ENCODE data around the gene SLC6A3. TPM values are rescaled to one million over a fixed set of nuclear protein-coding genes. Genes with fewer than 3 reads are reported as not detected.
"Not testable (repeated sequence)": the region's sequence is repeated elsewhere in the genome, so short reads cannot be mapped to it uniquely, and the experiment has no call there.

Gene SLC6A3
- polyA plus RNA-seq, 3 donors, result not detected

DNA sequence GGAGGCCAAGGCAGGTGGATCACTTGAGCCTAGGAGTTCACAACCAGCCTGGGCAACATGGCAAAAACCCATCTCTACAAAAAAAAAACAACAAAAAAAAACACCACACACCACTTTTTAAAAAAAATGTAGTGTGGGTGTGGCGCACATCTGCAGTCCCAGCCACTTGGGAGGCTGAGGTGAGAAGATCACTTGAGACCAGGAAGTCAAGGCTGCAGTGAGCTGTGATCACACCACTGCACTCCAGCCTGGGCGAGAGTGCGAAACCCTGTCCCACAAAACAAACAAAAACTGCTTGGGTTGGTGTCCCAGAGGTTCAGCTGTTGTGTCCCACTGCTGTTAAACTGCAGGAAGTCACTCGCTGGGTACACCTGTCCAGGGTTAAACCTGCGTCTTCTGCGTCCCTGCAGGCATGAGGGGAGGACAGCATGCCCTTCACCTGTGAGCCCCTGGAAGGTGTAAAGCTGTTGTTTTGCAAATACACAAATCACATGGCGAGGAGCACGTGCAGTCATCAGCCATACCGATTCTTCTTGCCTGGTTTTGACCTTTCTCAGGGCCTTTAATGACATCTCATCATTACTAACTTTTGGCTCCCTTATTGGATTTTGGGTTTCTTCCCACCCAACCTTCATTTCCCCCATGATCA is 71.1 kb downstream of the SLC6A3 start:
- peaks cover 0 to 4% of the 10 kb centered on the region in 2 donors for H3K9me3 ChIP-seq (replicated peaks in 1 of 2; ENCODE audit: control insufficient read depth in 1 of 2, insufficient read depth in 1 of 2, low read length in 2 of 2)
- 88% methylated on average over 8 of the region's 9 CpGs for WGBS (ENCODE audit: insufficient coverage)
- intact Hi-C loops (cut with micrococcal nuclease), result no loop called here
- H2AFZ ChIP-seq (ENCODE audit: insufficient read depth, low read depth, low read length, poor library complexity, severe bottlenecking), result no peak overlapping the region
- H3K79me2 ChIP-seq (ENCODE audit: insufficient read depth, low read length), result no peaks in the 10 kb centered on the region
- H3K4me3 ChIP-seq (replicated peaks in 1 of 3; ENCODE audit: low read depth in 2 of 3, low read length in 3 of 3), result no peak overlapping the region
- TF ChIP-seq, protein P1, sequence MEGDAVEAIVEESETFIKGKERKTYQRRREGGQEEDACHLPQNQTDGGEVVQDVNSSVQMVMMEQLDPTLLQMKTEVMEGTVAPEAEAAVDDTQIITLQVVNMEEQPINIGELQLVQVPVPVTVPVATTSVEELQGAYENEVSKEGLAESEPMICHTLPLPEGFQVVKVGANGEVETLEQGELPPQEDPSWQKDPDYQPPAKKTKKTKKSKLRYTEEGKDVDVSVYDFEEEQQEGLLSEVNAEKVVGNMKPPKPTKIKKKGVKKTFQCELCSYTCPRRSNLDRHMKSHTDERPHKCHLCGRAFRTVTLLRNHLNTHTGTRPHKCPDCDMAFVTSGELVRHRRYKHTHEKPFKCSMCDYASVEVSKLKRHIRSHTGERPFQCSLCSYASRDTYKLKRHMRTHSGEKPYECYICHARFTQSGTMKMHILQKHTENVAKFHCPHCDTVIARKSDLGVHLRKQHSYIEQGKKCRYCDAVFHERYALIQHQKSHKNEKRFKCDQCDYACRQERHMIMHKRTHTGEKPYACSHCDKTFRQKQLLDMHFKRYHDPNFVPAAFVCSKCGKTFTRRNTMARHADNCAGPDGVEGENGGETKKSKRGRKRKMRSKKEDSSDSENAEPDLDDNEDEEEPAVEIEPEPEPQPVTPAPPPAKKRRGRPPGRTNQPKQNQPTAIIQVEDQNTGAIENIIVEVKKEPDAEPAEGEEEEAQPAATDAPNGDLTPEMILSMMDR (IDR thresholded peaks at IDR 0.05), result no peak
- H3K36me3 ChIP-seq (replicated peaks in 1 of 2; ENCODE audit: control insufficient read depth in 1 of 2, insufficient read depth in 2 of 2, low read length in 2 of 2), result no peaks in the 10 kb centered on the region
- H4K20me1 ChIP-seq (ENCODE audit: insufficient read depth, low read length), result no peaks in the 10 kb centered on the region
- no peak for DNase-seq
- H3K36me3 Mint-ChIP-seq, result no peaks in the 10 kb centered on the region
- H3K27me3 Mint-ChIP-seq (ENCODE audit: low read depth in 3 of 3), result peaks cover 9 to 29% (median 12%) of the 10 kb centered on the region in 3 donors
- no peak overlapping the region for H3K27ac ChIP-seq (ENCODE audit: low read depth in 1 of 2, low read length in 2 of 2)
- no peaks in the 10 kb centered on the region for H3K4me1 ChIP-seq (ENCODE audit: control insufficient read depth in 1 of 2, insufficient read depth in 2 of 2, low read length in 2 of 2)
- H3K27me3 ChIP-seq (ENCODE audit: control insufficient read depth in 2 of 2, insufficient read depth in 2 of 2, low read length in 2 of 2), result peaks cover 0 to 2% of the 10 kb centered on the region in 2 donors
- H3K4me1 Mint-ChIP-seq, result peaks cover 4% of the 10 kb centered on the region
- H3K4me2 ChIP-seq (replicated peaks; ENCODE audit: extremely low read depth, low read length, poor library complexity, severe bottlenecking), result no peak overlapping the region
- H3K9me3 Mint-ChIP-seq, result peaks cover 0 to 7% (median 3%) of the 10 kb centered on the region in 7 donors
- no peak overlapping the region for H3K4me3 Mint-ChIP-seq
- H3K9ac ChIP-seq (ENCODE audit: insufficient read depth, low read length, poor library complexity, severe bottlenecking), result no peak overlapping the region
- H3K27ac Mint-ChIP-seq, result peak overlapping the region in 1 of 7 donors; percentile 4

GRCh38 chr5:1371972-1372342 is 73.3 kb downstream of the SLC6A3 start:
- intact Hi-C loops (cut with micrococcal nuclease), result not testable (repeated sequence)

More at GRCh38 chr5:1371972-1372342, 73.3 kb downstream of the SLC6A3 start:
- peaks cover 16 to 24% (median 19%) of the 10 kb centered on the region in 3 donors for H3K27me3 Mint-ChIP-seq (ENCODE audit: low read depth in 3 of 3)
- H3K4me3 Mint-ChIP-seq; DNase-seq; H3K27me3 ChIP-seq (ENCODE audit: control insufficient read depth in 2 of 2, insufficient read depth in 2 of 2, low read length in 2 of 2); H3K36me3 Mint-ChIP-seq; H3K4me2 ChIP-seq (replicated peaks; ENCODE audit: extremely low read depth, low read length, poor library complexity, severe bottlenecking); H3K9me3 ChIP-seq (replicated peaks in 1 of 2; ENCODE audit: control insufficient read depth in 1 of 2, insufficient read depth in 1 of 2, low read length in 2 of 2); H3K9ac ChIP-seq (ENCODE audit: insufficient read depth, low read length, poor library complexity, severe bottlenecking); H3K79me2 ChIP-seq (ENCODE audit: insufficient read depth, low read length); H3K36me3 ChIP-seq (replicated peaks in 1 of 2; ENCODE audit: control insufficient read depth in 1 of 2, insufficient read depth in 2 of 2, low read length in 2 of 2); H3K4me1 Mint-ChIP-seq; H3K9me3 Mint-ChIP-seq; H3K4me1 ChIP-seq (ENCODE audit: control insufficient read depth in 1 of 2, insufficient read depth in 2 of 2, low read length in 2 of 2); H3K27ac Mint-ChIP-seq; H4K20me1 ChIP-seq (ENCODE audit: insufficient read depth, low read length); H3K4me3 ChIP-seq (replicated peaks in 1 of 3; ENCODE audit: low read depth in 2 of 3, low read length in 3 of 3); H2AFZ ChIP-seq (ENCODE audit: insufficient read depth, low read depth, low read length, poor library complexity, severe bottlenecking); H3K27ac ChIP-seq (ENCODE audit: low read depth in 1 of 2, low read length in 2 of 2): not testable (repeated sequence)
- no CpG with 5 or more reads among the region's 4 CpGs for WGBS (ENCODE audit: insufficient coverage)
